Measurements from ENCODE around the gene SLC22A6.

Gene SLC22A6

GRCh38 chr11:62984451-62984991 is at the start of gene SLC22A6:
TSS of gene SLC22A6 (minus strand) at chr11:62984967. CDS start at chr11:62984690, 277 bp downstream.
- peaks cover 13% of the 10 kb centered on the region; the same call in 1 of the 2 replicates for H3K27me3 ChIP-seq (ENCODE audit: low read depth, low read length)
- H3K4me2 ChIP-seq (ENCODE audit: low read length) = no peak within 1 kb of the TSS
- H3K4me3 ChIP-seq (ENCODE audit: low read length) = no peak within 1 kb of the TSS
- H3K79me2 ChIP-seq (ENCODE audit: low read length) = no peaks in the 10 kb centered on the region
- TF ChIP-seq EZH2phosphoT487 (IDR thresholded peaks at IDR 0.05; ENCODE audit: low read depth) = no peak
- TF ChIP-seq CTCF (IDR thresholded peaks at IDR 0.05; ENCODE audit: low read depth, low read length) = no peak
- H2AFZ ChIP-seq (ENCODE audit: low read depth, low read length) = no peak within 1 kb of the TSS
- no peaks in the 10 kb centered on the region for H3K4me1 ChIP-seq (ENCODE audit: low read length)
- H3K27ac ChIP-seq (ENCODE audit: low read length) = no peak within 1 kb of the TSS
- H4K20me1 ChIP-seq (ENCODE audit: insufficient read depth, low read length) = no peaks in the 10 kb centered on the region
- no peaks in the 10 kb centered on the region for H3K36me3 ChIP-seq (replicated peaks; ENCODE audit: low read depth, low read length)
- no peak within 1 kb of the TSS for H3K9ac ChIP-seq (ENCODE audit: low read length)
- no peaks in the 10 kb centered on the region for H3K9me3 ChIP-seq (ENCODE audit: insufficient read depth, low read length)

DNA sequence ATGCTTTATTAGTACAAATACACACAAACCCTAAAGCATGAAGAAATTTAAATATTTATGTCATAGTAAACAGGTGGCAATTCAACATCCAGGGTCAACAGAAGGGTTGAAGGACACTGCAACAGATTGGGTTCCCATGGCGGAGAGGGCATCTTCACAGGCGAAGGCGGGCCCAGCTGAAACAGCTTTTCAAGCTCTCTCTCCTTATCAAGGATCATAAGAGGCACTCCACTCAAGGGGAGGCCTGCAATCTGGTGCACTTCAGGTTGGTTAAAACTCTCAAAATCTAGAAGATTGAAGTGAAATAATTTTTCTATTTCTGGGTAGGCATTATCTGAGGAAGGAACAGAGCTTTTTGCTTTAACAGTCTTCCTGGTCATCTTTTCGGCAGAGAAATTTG is 47.7 kb upstream of the SLC22A6 start:
- Histone ChIP-seq H4K20me1 (ENCODE audit: insufficient read depth, low read length) (no peaks in the 10 kb centered on the region), H3K36me3 (replicated peaks; ENCODE audit: low read depth, low read length) (no peaks in the 10 kb centered on the region), H3K9me3 (ENCODE audit: insufficient read depth, low read length) (no peaks in the 10 kb centered on the region), H3K4me2 (ENCODE audit: low read length) (no peak overlapping the region), H2AFZ (ENCODE audit: low read depth, low read length) (no peak overlapping the region), H3K4me3 (ENCODE audit: low read length) (no peak overlapping the region), H3K79me2 (ENCODE audit: low read length) (no peaks in the 10 kb centered on the region), H3K4me1 (ENCODE audit: low read length) (no peaks in the 10 kb centered on the region), H3K27me3 (ENCODE audit: low read depth, low read length) (peaks cover 45% of the 10 kb centered on the region), H3K9ac (ENCODE audit: low read length) (no peak overlapping the region), H3K27ac (ENCODE audit: low read length) (no peak overlapping the region)
- TF ChIP-seq EZH2phosphoT487 (IDR thresholded peaks at IDR 0.05; ENCODE audit: low read depth) (no peak), CTCF (IDR thresholded peaks at IDR 0.05; ENCODE audit: low read depth, low read length) (no peak)

DNA sequence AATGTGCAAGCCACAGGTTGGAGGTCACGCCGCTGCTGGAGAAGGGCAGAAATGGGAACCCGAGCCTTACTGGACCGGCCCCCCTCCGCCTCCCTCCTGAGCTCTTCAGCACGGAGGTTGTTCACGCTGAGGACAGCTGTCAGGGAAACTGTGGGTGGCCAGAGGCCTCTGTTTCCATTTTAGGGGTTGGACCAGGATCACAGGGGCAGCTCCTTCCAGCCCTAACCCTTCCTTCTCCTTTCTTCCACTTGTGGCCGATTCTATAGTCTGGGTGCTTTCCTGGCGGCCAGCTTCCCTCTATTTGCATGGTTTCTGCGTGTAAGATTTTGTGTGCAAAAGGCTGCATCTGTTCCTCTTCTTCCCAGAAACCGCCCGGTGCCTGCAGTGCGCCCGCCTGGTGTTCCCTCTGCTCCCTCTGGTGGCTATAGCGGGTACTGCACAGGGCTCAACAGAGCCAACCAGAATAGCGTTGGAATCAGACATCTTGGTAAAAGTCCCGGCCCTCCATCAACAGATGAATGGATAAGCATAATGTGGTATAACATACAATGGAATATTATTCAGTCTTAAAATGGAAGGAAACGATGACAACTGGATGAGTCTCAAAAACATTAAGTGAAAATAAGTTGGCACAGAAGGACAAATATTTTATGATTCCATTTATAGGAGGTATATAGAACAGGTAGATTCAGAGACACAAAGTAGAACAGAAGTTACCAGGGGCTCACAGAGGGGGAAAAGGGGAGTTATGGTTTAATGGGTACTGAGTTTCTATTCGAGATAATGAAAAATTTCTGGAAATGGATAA is 39.3 kb upstream of the SLC22A6 start:
- no peaks in the 10 kb centered on the region for H3K9me3 ChIP-seq (ENCODE audit: insufficient read depth, low read length)
- no peaks in the 10 kb centered on the region for H3K79me2 ChIP-seq (ENCODE audit: low read length)
- no peak overlapping the region for H3K27ac ChIP-seq (ENCODE audit: low read length)
- TF ChIP-seq CTCF (IDR thresholded peaks at IDR 0.05; ENCODE audit: low read depth, low read length) (peak; percentile 100), EZH2phosphoT487 (IDR thresholded peaks at IDR 0.05; ENCODE audit: low read depth) (no peak)
- peak overlapping the region; percentile 11; the same call in 1 of the 2 replicates for H3K4me3 ChIP-seq (ENCODE audit: low read length)
- no peaks in the 10 kb centered on the region for H3K36me3 ChIP-seq (replicated peaks; ENCODE audit: low read depth, low read length)
- no peaks in the 10 kb centered on the region for H4K20me1 ChIP-seq (ENCODE audit: insufficient read depth, low read length)
- peaks cover 11% of the 10 kb centered on the region; the same call in 1 of the 2 replicates for H3K27me3 ChIP-seq (ENCODE audit: low read depth, low read length)
- H3K4me2 ChIP-seq (ENCODE audit: low read length) = peak overlapping the region; percentile 42
- no peak overlapping the region; the same call in 1 of the 2 replicates for H2AFZ ChIP-seq (ENCODE audit: low read depth, low read length)
- H3K4me1 ChIP-seq (ENCODE audit: low read length) = peaks cover 5% of the 10 kb centered on the region
- H3K9ac ChIP-seq (ENCODE audit: low read length) = no peak overlapping the region

GRCh38 chr11:63023222-63023814 is 38.6 kb upstream of the SLC22A6 start:
- Histone ChIP-seq H4K20me1 (ENCODE audit: insufficient read depth, low read length) (no peaks in the 10 kb centered on the region), H3K36me3 (replicated peaks; ENCODE audit: low read depth, low read length) (no peaks in the 10 kb centered on the region), H3K27me3 (ENCODE audit: low read depth, low read length) (peaks cover 14% of the 10 kb centered on the region), H3K27ac (ENCODE audit: low read length) (no peak overlapping the region), H3K4me3 (ENCODE audit: low read length) (no peak overlapping the region), H3K9ac (ENCODE audit: low read length) (no peak overlapping the region), H3K4me2 (ENCODE audit: low read length) (peak overlapping the region; percentile 42), H3K4me1 (ENCODE audit: low read length) (peaks cover 5% of the 10 kb centered on the region), H3K9me3 (ENCODE audit: insufficient read depth, low read length) (no peaks in the 10 kb centered on the region), H3K79me2 (ENCODE audit: low read length) (no peaks in the 10 kb centered on the region), H2AFZ (ENCODE audit: low read depth, low read length) (no peak overlapping the region)
- TF ChIP-seq CTCF (IDR thresholded peaks at IDR 0.05; ENCODE audit: low read depth, low read length) (no peak), EZH2phosphoT487 (IDR thresholded peaks at IDR 0.05; ENCODE audit: low read depth) (no peak)

Measured in OCI-LY3 (cell line).